CD4-positive, alpha-beta T cell treated with Interleukin-4 for 1 hour (primary cell): ENCODE results near the gene TMEM190.

ENCODE experiments used
- DNase-seq, 2 donors: peaks; one replicate each; pipeline ENCODE4 v3.0.0-alpha.2; 2020 to 2022

The TMEM190 gene

DNA sequence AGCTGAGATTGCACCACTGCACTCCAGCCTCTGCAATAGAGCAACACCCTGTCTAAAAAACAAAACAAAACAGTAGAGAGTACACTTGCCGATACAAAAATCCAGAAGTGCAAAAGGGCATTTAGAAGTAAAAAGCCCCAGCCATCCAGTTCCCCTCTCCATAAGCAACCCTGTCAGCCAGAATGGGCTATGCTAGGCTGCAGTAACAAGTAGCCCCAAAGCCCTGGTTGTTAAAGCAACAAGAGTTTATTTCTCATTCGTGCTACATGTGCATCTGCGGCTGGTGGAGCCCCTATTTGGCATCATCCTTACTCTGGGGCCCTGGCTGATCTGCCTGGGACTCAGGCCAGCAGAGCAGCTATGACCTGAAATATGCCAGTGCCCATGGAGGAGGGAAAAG is 47.9 kb downstream of the TMEM190 start:
- no peak for DNase-seq

GRCh38 chr19:55426042-55426441 is 49.4 kb downstream of the TMEM190 start:
- no peak for DNase-seq
